Esophagus (tissue), 2 donors: Measurements from ENCODE around the gene RECQL5. TPM values are rescaled to one million over a fixed set of nuclear protein-coding genes. Genes with fewer than 3 reads are reported as not detected.
"Not testable (repeated sequence)": the region's sequence is repeated elsewhere in the genome, so short reads cannot be mapped to it uniquely, and the experiment has no call there.

Source experiments
- H3K27ac ChIP-seq, 2 donors: one replicate each; pipeline ENCODE4 v1.5.1; 2013; ENCODE audit warnings: low read depth in 2 of 2, mild to moderate bottlenecking in 2 of 2, inconsistent platforms in 1 of 2, low read length in 1 of 2, moderate library complexity in 1 of 2
- H3K27me3 ChIP-seq, 2 donors: one replicate each; pipeline ENCODE4 v1.6.1; 2013; ENCODE audit warnings: low read length in 2 of 2, control low read depth in 1 of 2, mild to moderate bottlenecking in 1 of 2; ENCODE audit not compliant: insufficient read depth in 2 of 2, control insufficient read depth in 1 of 2
- H3K36me3 ChIP-seq, 2 donors: one replicate each; pipeline ENCODE4 v1.6.1; 2013; ENCODE audit warnings: low read length in 1 of 2; ENCODE audit not compliant: control insufficient read depth in 2 of 2, insufficient read depth in 2 of 2
- H3K4me1 ChIP-seq, 2 donors: one replicate each; pipeline ENCODE4 v1.6.1; 2013; ENCODE audit warnings: low read length in 1 of 2; ENCODE audit not compliant: control insufficient read depth in 2 of 2, insufficient read depth in 2 of 2
- H3K4me3 ChIP-seq, 2 donors: one replicate each; pipeline ENCODE4 v1.5.1; 2013; ENCODE audit warnings: low read length in 2 of 2, mild to moderate bottlenecking in 2 of 2, low read depth in 1 of 2, moderate library complexity in 1 of 2
- H3K9me3 ChIP-seq, 2 donors: one replicate each; pipeline ENCODE4 v1.6.1; 2013; ENCODE audit warnings: mild to moderate bottlenecking in 2 of 2, low read depth in 1 of 2, low read length in 1 of 2, moderate library complexity in 1 of 2; ENCODE audit not compliant: control insufficient read depth in 2 of 2, insufficient read depth in 1 of 2
- WGBS, 2 donors: extraction: QIAGEN DNeasy Blood & Tissue Kit; methylation state at CpG; one replicate each; pipeline ENCODE4 v1.1.7; 2013; 5-methylcytosine and 5-hydroxymethylcytosine counted together
- polyA plus RNA-seq, 2 donors: library from polyadenylated mRNA; stranded (reverse); fragments of 200-250 nt; gene quantifications; one replicate each; pipeline ENCODE4 v1.2.3, GENCODE V29; 2013
- donor health status: healthy with polysubstance abuse.
- donor health status: Bipolar disorder and iron deficiency.

The RECQL5 gene
- polyA plus RNA-seq, 2 donors = 46.9 to 136 TPM

DNA sequence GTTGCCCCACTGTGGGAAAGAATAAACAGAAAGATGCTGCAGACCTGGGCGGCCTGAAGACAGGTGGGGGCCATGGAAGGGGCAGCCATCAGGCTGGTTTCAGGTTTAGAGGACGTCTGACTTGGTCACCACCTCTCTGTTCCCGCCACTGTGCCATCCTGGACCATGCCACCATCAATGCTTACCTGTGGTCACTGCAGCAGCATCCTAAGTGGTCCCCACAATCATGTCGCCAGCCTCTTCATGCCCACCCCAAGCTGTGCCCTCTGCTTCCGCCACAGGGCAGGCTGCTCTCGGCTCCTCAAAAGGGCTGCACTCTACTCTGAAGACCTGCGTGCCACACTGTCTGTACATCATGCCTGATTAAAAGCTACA, 23.3 kb downstream of the RECQL5 start:
- H3K36me3 ChIP-seq = peaks cover 5 to 6% of the 10 kb centered on the region in 2 donors
- no peaks in the 10 kb centered on the region for H3K9me3 ChIP-seq
- H3K4me3 ChIP-seq = no peak overlapping the region
- no peaks in the 10 kb centered on the region for H3K27me3 ChIP-seq
- 78 to 81% methylated on average over 7 of the region's 7 CpGs for WGBS, 2 donors
- peaks cover 0 to 20% of the 10 kb centered on the region in 2 donors for H3K4me1 ChIP-seq
- peak overlapping the region; percentile 90 to 91 for H3K27ac ChIP-seq

GRCh38 chr17:75642784-75643642, 23.9 kb downstream of the RECQL5 start:
- Histone ChIP-seq H3K36me3 (peaks cover 5 to 6% of the 10 kb centered on the region in 2 donors), H3K27me3 (no peaks in the 10 kb centered on the region), H3K27ac (peak overlapping the region; percentile 90 to 91), H3K9me3 (no peaks in the 10 kb centered on the region), H3K4me3 (no peak overlapping the region), H3K4me1 (peaks cover 0 to 20% of the 10 kb centered on the region in 2 donors)
- 53 to 68% methylated on average over 17 of the region's 17 CpGs for WGBS, 2 donors

- H3K9me3 ChIP-seq = no peaks in the 10 kb centered on the region
- WGBS, 2 donors = 60 to 65% methylated on average over 7 of the region's 7 CpGs
- H3K27ac ChIP-seq = peak overlapping the region; percentile 90 to 94
- H3K36me3 ChIP-seq = peaks cover 5 to 6% of the 10 kb centered on the region in 2 donors
- H3K27me3 ChIP-seq = no peaks in the 10 kb centered on the region
- H3K4me1 ChIP-seq = peaks cover 0 to 20% of the 10 kb centered on the region in 2 donors
- peak overlapping the region in 1 of 2 donors; percentile 10 for H3K4me3 ChIP-seq
Observed at GRCh38 chr17:75642182-75642783, 24.7 kb downstream of the RECQL5 start.

DNA sequence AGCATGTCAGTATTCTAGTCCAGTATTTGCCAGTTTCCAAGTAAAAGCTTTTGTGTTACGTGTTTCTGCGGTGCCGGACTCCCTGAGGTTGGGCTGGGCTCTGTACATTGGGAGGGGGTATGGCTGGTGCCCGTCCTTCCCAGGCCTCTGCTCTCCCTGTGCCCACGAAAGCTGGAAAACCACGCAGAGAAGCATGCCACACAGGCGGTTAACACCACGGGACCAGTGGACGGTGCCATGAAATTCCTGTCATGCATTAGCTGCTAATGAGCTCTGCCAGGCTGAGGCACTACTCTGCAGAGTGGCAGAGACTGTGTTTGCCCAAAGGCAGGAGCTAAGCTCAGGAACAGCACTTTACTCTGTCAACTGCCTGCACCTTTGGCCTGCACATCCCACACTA, 25.6 kb downstream of the RECQL5 start:
- peak overlapping the region; percentile 58 to 64 for H3K4me3 ChIP-seq
- 70 to 82% methylated on average over 9 of the region's 9 CpGs for WGBS, 2 donors
- H3K27ac ChIP-seq = peak overlapping the region; percentile 90 to 94
- H3K4me1 ChIP-seq = peaks cover 0 to 20% of the 10 kb centered on the region in 2 donors
- H3K9me3 ChIP-seq = no peaks in the 10 kb centered on the region
- no peaks in the 10 kb centered on the region for H3K27me3 ChIP-seq
- peaks cover 0 to 7% of the 10 kb centered on the region in 2 donors for H3K36me3 ChIP-seq

DNA sequence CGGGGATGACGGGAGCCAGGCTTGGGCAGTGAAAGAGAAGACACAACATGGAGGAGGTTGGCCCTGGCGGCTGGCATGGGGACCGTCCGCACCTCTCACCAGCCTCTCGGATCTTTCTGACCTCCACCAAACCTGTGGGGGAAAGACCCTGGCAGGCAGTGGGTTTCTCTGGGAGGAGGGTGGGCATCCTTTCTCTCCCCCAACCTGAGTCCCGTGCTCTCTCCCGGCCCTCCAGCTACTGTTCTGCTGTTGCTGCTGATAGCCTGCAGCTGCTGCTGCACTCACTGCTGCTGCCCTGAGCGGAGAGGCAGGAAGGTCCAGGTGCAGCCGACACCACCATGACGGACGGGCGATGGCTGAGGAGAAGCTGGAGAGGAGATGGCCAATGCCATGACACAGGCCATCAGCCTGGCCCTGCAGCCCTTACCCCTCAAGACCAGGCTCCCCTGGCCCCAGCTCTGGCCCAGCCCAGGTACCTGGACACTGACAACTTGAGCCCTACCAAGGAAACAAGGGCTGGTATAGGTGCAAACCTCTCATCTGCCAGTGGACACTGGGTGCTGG, 26.3 kb downstream of the RECQL5 start:
- Histone ChIP-seq H3K4me1 (peaks cover 0 to 20% of the 10 kb centered on the region in 2 donors), H3K27me3 (no peaks in the 10 kb centered on the region), H3K4me3 (peak overlapping the region; percentile 58 to 64), H3K9me3 (no peaks in the 10 kb centered on the region), H3K27ac (peak overlapping the region; percentile 82 to 94), H3K36me3 (peaks cover 0 to 7% of the 10 kb centered on the region in 2 donors)
- WGBS, 2 donors = 86 to 92% methylated on average over 13 of the region's 13 CpGs

DNA sequence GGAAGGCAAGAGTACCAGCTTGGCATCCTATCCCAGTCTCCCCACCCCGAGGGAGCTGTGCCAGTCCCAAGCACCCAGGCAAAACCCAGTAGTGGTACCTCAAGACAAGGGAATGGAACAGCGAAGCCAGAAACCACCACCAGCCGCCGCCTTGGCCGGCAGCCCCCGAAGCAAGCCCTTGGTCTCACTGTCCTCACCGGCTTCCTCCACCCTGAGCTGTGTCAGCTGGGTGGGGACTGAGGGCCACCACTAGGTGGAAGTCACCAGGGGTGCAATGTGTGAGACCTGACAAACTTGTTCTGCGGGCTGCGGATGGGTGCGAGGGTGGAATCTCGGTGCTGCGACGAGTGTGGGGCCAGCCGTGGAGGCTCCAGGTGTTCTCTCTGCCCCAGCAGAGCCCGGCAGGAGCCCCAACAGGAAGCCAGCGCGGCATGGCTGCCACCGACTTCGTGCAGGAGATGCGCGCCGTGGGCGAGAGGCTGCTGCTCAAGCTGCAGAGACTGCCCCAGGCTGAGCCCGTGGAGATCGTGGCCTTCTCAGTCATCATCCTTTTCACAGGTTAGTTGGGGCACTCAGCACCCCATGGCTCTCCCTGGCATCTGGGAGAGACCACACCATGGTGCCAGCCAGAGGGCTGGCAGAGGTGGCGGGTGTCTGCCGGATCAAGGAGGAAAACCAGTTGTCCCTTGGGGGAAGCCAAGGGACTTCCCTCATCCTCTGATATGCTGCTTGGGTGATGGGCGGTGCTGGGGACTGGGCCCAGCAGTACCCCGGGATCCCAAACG, 27.0 kb downstream of the RECQL5 start:
- H3K9me3 ChIP-seq = no peaks in the 10 kb centered on the region
- 64 to 74% methylated on average over 30 of the region's 30 CpGs for WGBS, 2 donors
- peak overlapping the region; percentile 90 to 94 for H3K27ac ChIP-seq
- H3K4me3 ChIP-seq = peak overlapping the region; percentile 58 to 64
- H3K27me3 ChIP-seq = no peaks in the 10 kb centered on the region
- peaks cover 0 to 20% of the 10 kb centered on the region in 2 donors for H3K4me1 ChIP-seq
- H3K36me3 ChIP-seq = peaks cover 0 to 9% of the 10 kb centered on the region in 2 donors

- Histone ChIP-seq H3K9me3 (no peaks in the 10 kb centered on the region), H3K27ac (peak overlapping the region; percentile 90 to 94), H3K4me1 (peaks cover 2 to 20% of the 10 kb centered on the region in 2 donors), H3K36me3 (peaks cover 0 to 9% of the 10 kb centered on the region in 2 donors), H3K27me3 (no peaks in the 10 kb centered on the region), H3K4me3 (peak overlapping the region; percentile 31 to 64)
- 88 to 90% methylated on average over 3 of the region's 3 CpGs for WGBS, 2 donors
Observed at GRCh38 chr17:75639327-75639726, 27.6 kb downstream of the RECQL5 start.

DNA sequence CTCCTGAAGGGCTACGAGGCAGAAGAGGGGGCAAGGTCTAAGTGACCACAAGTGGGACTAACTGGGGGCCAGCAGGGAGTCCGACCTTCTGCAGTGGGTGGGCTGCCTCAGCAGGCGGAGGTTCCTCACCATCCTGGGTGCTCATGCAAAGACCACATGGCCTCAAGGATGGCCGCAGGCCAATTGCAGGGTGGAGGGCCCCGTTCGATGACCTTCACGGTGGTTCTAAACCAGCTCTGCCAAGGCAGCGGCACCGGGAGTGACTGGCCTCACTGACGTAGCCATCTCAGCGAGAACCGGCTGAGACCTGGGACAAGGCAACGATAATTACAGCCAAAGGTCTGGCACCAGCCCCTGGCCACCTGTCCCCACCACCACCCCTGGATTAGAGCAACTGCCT, 28.1 kb downstream of the RECQL5 start:
- Histone ChIP-seq H3K4me3 (peak overlapping the region; percentile 31 to 64), H3K27ac (peak overlapping the region in 1 of 2 donors; percentile 94)

DNA sequence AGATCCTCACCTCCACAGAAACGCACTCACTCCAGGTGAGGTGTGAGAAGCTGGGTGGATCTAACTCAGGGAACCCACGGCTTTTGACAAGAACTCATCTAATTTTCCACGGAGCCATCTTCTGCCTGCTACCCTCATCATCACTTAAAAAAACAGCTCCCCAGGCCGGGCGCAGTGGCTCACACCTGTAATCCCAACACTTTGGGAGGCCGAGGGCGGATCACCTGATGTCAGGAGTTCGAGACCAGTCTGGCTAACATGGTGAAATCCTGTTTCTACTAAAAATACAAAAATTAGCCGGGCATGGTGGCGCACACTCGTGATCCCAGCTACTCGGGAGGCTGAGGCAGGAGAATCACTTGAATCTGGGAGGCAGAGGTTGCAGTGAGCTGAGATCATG, 28.9 kb downstream of the RECQL5 start:
- H3K4me3 ChIP-seq, H3K9me3 ChIP-seq, H3K27ac ChIP-seq, H3K36me3 ChIP-seq, H3K27me3 ChIP-seq: not testable (repeated sequence)
- 96% methylated on average over 12 of the region's 12 CpGs for WGBS, 2 donors
- H3K4me1 ChIP-seq = peaks cover 9 to 27% of the 10 kb centered on the region in 2 donors

More for the DNA sequence above, 28.1 kb downstream of the RECQL5 start:
- H3K4me1 ChIP-seq = peaks cover 6 to 24% of the 10 kb centered on the region in 2 donors
- H3K36me3 ChIP-seq = peaks cover 0 to 9% of the 10 kb centered on the region in 2 donors
- WGBS, 2 donors = 90 to 95% methylated on average over 13 of the region's 13 CpGs
- no peaks in the 10 kb centered on the region for H3K27me3 ChIP-seq
- H3K9me3 ChIP-seq = no peaks in the 10 kb centered on the region
